ENCODE measurements around the gene MEF2D.

MEF2D gene

GRCh38 chr1:156419854-156420204 is 80.7 kb downstream of the MEF2D start:
- no peaks in the 10 kb centered on the region for H3K79me2 ChIP-seq (ENCODE audit: low read length)
- no peaks in the 10 kb centered on the region for H3K36me3 ChIP-seq (replicated peaks; ENCODE audit: insufficient read depth, low read length)
- H3K4me2 ChIP-seq (ENCODE audit: low read depth, low read length): peak overlapping the region; percentile 96
- H4K20me1 ChIP-seq (ENCODE audit: insufficient read depth, low read length): no peaks in the 10 kb centered on the region
- no peak for DNase-seq
- no peaks in the 10 kb centered on the region for H3K9me2 ChIP-seq (replicated peaks; ENCODE audit: insufficient read depth, low read length)
- H3K4me1 ChIP-seq (ENCODE audit: low read length): 0 out of 2 replicates have a peak, but pooled peaks cover 4% of the 10 kb centered on the region
- no peaks in the 10 kb centered on the region for H3K9me3 ChIP-seq (replicated peaks; ENCODE audit: insufficient read depth, low read length)
- peaks cover 13% of the 10 kb centered on the region; the same call in 1 of the 2 replicates for H3F3A ChIP-seq (ENCODE audit: insufficient read depth, low read length)
- H3K27me3 ChIP-seq (replicated peaks; ENCODE audit: insufficient read depth, low read length): peaks cover 72% of the 10 kb centered on the region
- peak overlapping the region; percentile 70 for H2AFZ ChIP-seq (ENCODE audit: low read length)
- peak overlapping the region; percentile 39; the same call in 1 of the 2 replicates for H3K27ac ChIP-seq (ENCODE audit: low read length)
- peak overlapping the region; percentile 63 for H3K4me3 ChIP-seq (ENCODE audit: low read length)
- H3K9ac ChIP-seq (ENCODE audit: low read length): peak overlapping the region; percentile 44; the same call in 1 of the 2 replicates
- TF ChIP-seq EZH2 (optimal IDR thresholded peaks at IDR 0.05; ENCODE audit: low read depth, low read length): no peak
- TF ChIP-seq CTCF (IDR thresholded peaks at IDR 0.05; ENCODE audit: low read length): peak; percentile 60

DNA sequence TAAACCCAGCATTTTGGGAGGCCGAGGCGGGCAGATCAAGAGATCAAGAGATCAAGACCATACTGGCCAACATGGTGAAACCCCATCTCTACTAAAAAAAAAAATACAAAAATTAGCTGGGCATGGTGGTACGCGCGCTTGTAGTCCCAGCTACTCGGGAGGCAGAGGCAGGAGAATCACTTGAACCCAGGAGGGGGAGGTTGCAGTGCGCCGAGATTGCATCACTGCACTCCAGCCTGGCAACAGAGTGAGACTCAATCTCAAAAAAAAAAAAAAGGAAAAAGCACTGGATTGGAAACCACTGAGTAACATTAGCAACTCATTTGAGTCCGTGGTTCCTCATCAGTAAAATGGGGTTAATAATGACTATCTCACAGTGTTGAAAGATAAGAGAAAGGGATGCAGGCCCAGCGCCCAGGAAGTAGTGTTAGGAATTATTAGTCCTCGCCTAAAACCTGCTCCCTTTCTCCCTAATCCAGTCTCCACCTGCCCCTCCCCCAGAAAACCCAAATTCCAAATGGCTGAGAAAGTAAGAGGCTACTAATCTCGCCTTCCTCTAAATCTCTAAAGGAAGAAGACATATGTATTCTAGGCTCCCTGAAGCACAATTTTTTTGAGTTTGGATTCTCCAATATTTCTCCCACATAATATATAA is 82.0 kb downstream of the MEF2D start:
- Histone ChIP-seq H3K36me3 (replicated peaks; ENCODE audit: insufficient read depth, low read length) (no peaks in the 10 kb centered on the region), H3K4me1 (ENCODE audit: low read length) (0 out of 2 replicates have a peak, but pooled peaks cover 4% of the 10 kb centered on the region), H3K27me3 (replicated peaks; ENCODE audit: insufficient read depth, low read length) (peaks cover 69% of the 10 kb centered on the region), H3K9me3 (replicated peaks; ENCODE audit: insufficient read depth, low read length) (no peaks in the 10 kb centered on the region), H3F3A (ENCODE audit: insufficient read depth, low read length) (peaks cover 13% of the 10 kb centered on the region; the same call in 1 of the 2 replicates), H3K9ac (ENCODE audit: low read length) (no peak overlapping the region), H3K27ac (ENCODE audit: low read length) (no peak overlapping the region), H3K4me2 (ENCODE audit: low read depth, low read length) (no peak overlapping the region), H2AFZ (ENCODE audit: low read length) (no peak overlapping the region), H3K9me2 (replicated peaks; ENCODE audit: insufficient read depth, low read length) (no peaks in the 10 kb centered on the region), H4K20me1 (ENCODE audit: insufficient read depth, low read length) (no peaks in the 10 kb centered on the region), H3K79me2 (ENCODE audit: low read length) (no peaks in the 10 kb centered on the region), H3K4me3 (ENCODE audit: low read length) (no peak overlapping the region)
- TF ChIP-seq EZH2phosphoT487 (IDR thresholded peaks at IDR 0.05; ENCODE audit: low read length): no peak
- no peak for TF ChIP-seq EZH2 (optimal IDR thresholded peaks at IDR 0.05; ENCODE audit: low read depth, low read length)
- no peak for TF ChIP-seq CTCF (IDR thresholded peaks at IDR 0.05; ENCODE audit: low read length)
- DNase-seq: no peak

- H3K4me3 ChIP-seq (ENCODE audit: low read length): no peak overlapping the region
- DNase-seq: no peak
- H3K4me1 ChIP-seq (ENCODE audit: low read length): 0 out of 2 replicates have a peak, but pooled peaks cover 4% of the 10 kb centered on the region
- no peak overlapping the region for H3K9ac ChIP-seq (ENCODE audit: low read length)
- H3K27ac ChIP-seq (ENCODE audit: low read length): no peak overlapping the region
- H3K79me2 ChIP-seq (ENCODE audit: low read length): no peaks in the 10 kb centered on the region
- no peak overlapping the region for H3K4me2 ChIP-seq (ENCODE audit: low read depth, low read length)
- no peaks in the 10 kb centered on the region for H3K36me3 ChIP-seq (replicated peaks; ENCODE audit: insufficient read depth, low read length)
- no peaks in the 10 kb centered on the region for H3K9me3 ChIP-seq (replicated peaks; ENCODE audit: insufficient read depth, low read length)
- no peak overlapping the region for H2AFZ ChIP-seq (ENCODE audit: low read length)
- peaks cover 59% of the 10 kb centered on the region for H3K27me3 ChIP-seq (replicated peaks; ENCODE audit: insufficient read depth, low read length)
- H3F3A ChIP-seq (ENCODE audit: insufficient read depth, low read length): peaks cover 13% of the 10 kb centered on the region; the same call in 1 of the 2 replicates
- H4K20me1 ChIP-seq (ENCODE audit: insufficient read depth, low read length): no peaks in the 10 kb centered on the region
- TF ChIP-seq EZH2 (optimal IDR thresholded peaks at IDR 0.05; ENCODE audit: low read depth, low read length) (no peak), EZH2phosphoT487 (IDR thresholded peaks at IDR 0.05; ENCODE audit: low read length) (no peak), CTCF (IDR thresholded peaks at IDR 0.05; ENCODE audit: low read length) (no peak)
- no peaks in the 10 kb centered on the region for H3K9me2 ChIP-seq (replicated peaks; ENCODE audit: insufficient read depth, low read length)
Measured at GRCh38 chr1:156417401-156418020, 83.1 kb downstream of the MEF2D start.

All from MM.1S (cell line).